GM12873 (cell line): ENCODE measurements around the gene TBX10.

Experiments
- CTCF ChIP-seq: IDR thresholded peaks from 2 replicates; pipeline ENCODE4 v1.5.1; 2012; ENCODE audit warnings: low read depth, mild to moderate bottlenecking, moderate library complexity, low read length, control low read depth; ENCODE audit not compliant: insufficient read depth; ENCODE audit errors: missing control alignments

Gene TBX10

GRCh38 chr11:67613960-67614715 lies 25.4 kb downstream of the TBX10 start:
- peak; percentile 58 for TF ChIP-seq CTCF

- TF ChIP-seq CTCF = no peak
These were observed 26.1 kb downstream of the TBX10 start for GRCh38 chr11:67613313-67613959.

- no peak for TF ChIP-seq CTCF
These were observed 26.8 kb downstream of the TBX10 start for GRCh38 chr11:67612751-67613150.

GRCh38 chr11:67611704-67612587 lies 27.6 kb downstream of the TBX10 start:
- TF ChIP-seq CTCF = no peak

GRCh38 chr11:67611165-67611564 lies 28.4 kb downstream of the TBX10 start:
- no peak for TF ChIP-seq CTCF

- TF ChIP-seq CTCF = no peak
These were observed 29.2 kb downstream of the TBX10 start for GRCh38 chr11:67610302-67610868.
